HG03439 (cell line): ENCODE results near the gene LRTM2.

Source experiments
- ATAC-seq: cut with Tn5 transposase; IDR thresholded peaks from one replicate; pipeline ENCODE4 v1.9.1; 2021; ENCODE audit warnings: mild to moderate bottlenecking, moderate library complexity; ENCODE audit not compliant: unreplicated experiment

Gene LRTM2

GRCh38 chr12:1842183-1842904 is 22.0 kb downstream of the LRTM2 start:
- ATAC-seq = no peak

- no peak for ATAC-seq
Observed at GRCh38 chr12:1842905-1843640, 22.7 kb downstream of the LRTM2 start.

- ATAC-seq = no peak
Observed at GRCh38 chr12:1843641-1844005, 23.3 kb downstream of the LRTM2 start.

- ATAC-seq = no peak
Observed at GRCh38 chr12:1844223-1844622, 23.9 kb downstream of the LRTM2 start.

GRCh38 chr12:1844661-1845409 is 24.5 kb downstream of the LRTM2 start:
- ATAC-seq = no peak

- no peak for ATAC-seq
Observed at GRCh38 chr12:1845427-1845826, 25.1 kb downstream of the LRTM2 start.

GRCh38 chr12:1845886-1846285 is 25.5 kb downstream of the LRTM2 start:
- no peak for ATAC-seq

- no peak for ATAC-seq
Observed at GRCh38 chr12:1846421-1847405, 26.3 kb downstream of the LRTM2 start.

- no peak for ATAC-seq
Observed at GRCh38 chr12:1847411-1847810, 27.0 kb downstream of the LRTM2 start.

GRCh38 chr12:1848146-1848545 is 27.8 kb downstream of the LRTM2 start:
- ATAC-seq = no peak

- ATAC-seq = no peak
Observed at GRCh38 chr12:1848745-1849144, 28.4 kb downstream of the LRTM2 start.

GRCh38 chr12:1851151-1851701 is 30.9 kb downstream of the LRTM2 start:
- no peak for ATAC-seq

- no peak for ATAC-seq
Observed at GRCh38 chr12:1852076-1852475, 31.7 kb downstream of the LRTM2 start.

GRCh38 chr12:1853716-1854115 is 33.4 kb downstream of the LRTM2 start:
- no peak for ATAC-seq

- no peak for ATAC-seq
Observed at GRCh38 chr12:1855241-1855640, 34.9 kb downstream of the LRTM2 start.

GRCh38 chr12:1857086-1857485 is 36.7 kb downstream of the LRTM2 start:
- ATAC-seq = no peak

- ATAC-seq = no peak
Observed at GRCh38 chr12:1857821-1858220, 37.5 kb downstream of the LRTM2 start.

- ATAC-seq = no peak
Observed at GRCh38 chr12:1858456-1858855, 38.1 kb downstream of the LRTM2 start.

- ATAC-seq = no peak
Observed at GRCh38 chr12:1859643-1860042, 39.3 kb downstream of the LRTM2 start.

GRCh38 chr12:1862973-1863372 is 42.6 kb downstream of the LRTM2 start:
- ATAC-seq = no peak
